GM18505 (cell line): ENCODE data around the gene PHIP.
A peak's percentile ranks its signal among the peaks of the same experiment; 100 is the strongest.

Source experiments
- ATAC-seq: cut with Tn5 transposase; IDR thresholded peaks from one replicate; pipeline ENCODE4 v1.9.1; 2021; ENCODE audit not compliant: unreplicated experiment
- POLR2A ChIP-seq: IDR thresholded peaks from 4 replicates; pipeline ENCODE4 v1.6.1; 2011; ENCODE audit warnings: borderline replicate concordance; ENCODE audit not compliant: insufficient read depth, insufficient read length; ENCODE audit errors: extremely low read depth

Gene PHIP

DNA sequence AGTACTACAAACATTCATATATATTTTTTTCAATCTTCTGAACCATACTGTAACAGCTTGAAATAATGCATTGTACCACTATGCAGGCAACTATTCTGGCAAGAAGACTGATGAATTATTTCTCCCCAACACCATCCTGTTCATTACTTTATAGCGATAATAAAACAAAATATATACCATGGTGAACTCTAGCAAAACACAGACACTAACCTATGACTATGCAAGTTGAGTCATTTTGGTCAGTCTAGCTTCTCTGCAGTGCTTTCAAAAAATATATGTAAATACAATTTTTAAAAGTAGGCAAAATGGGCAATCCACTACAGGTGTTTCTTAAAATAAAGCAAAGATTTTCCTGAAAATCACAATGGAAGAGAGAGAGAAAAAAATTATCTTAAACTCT lies 20.3 kb downstream of the PHIP start:
- ATAC-seq = no peak
- no peak for TF ChIP-seq POLR2A

DNA sequence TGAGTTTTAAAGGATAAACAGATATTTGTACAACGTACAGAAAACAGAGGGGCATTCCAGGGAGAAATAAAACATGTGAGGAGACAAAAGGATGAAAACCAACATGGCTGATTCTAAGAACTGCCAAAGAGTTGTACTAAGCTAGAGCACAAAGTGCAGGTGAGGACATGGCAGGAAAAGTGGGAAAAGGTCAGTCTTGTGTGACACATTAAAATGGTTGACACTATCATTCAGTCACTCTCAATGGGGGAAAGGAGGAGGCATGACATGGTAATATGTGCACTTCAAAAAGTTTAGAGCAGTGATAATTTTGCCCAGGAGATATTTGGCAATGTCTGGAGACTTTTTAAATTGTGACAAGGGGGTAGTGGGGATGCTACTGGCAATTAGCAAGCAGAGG lies 21.8 kb downstream of the PHIP start:
- no peak for ATAC-seq
- no peak for TF ChIP-seq POLR2A

GRCh38 chr6:79048611-79049010 lies 29.4 kb downstream of the PHIP start:
- ATAC-seq = no peak
- no peak for TF ChIP-seq POLR2A

GRCh38 chr6:79047072-79047471 lies 31.0 kb downstream of the PHIP start:
- no peak for ATAC-seq
- TF ChIP-seq POLR2A = no peak

- no peak for TF ChIP-seq POLR2A
- no peak for ATAC-seq
Observed at GRCh38 chr6:79045966-79046365, 32.1 kb downstream of the PHIP start.

DNA sequence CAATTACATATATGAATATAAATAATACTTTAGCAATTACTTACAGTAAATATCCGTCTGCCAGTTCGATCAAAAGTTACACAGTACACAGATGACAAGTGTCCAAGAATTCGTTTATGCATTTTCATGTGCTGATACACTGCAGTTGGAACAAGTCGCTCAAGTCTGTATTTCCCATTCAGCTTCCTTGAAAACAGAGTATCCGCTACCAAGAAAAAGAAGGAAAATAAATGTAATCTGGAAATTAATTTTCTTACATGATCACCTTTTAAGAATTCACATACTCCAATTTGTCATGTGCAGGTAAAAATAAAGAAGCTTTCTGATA lies 35.3 kb downstream of the PHIP start:
- no peak for TF ChIP-seq POLR2A
- ATAC-seq = no peak

- TF ChIP-seq POLR2A = no peak
- peak; percentile 84 for ATAC-seq
Observed at GRCh38 chr6:79042088-79042798, 35.8 kb downstream of the PHIP start.

DNA sequence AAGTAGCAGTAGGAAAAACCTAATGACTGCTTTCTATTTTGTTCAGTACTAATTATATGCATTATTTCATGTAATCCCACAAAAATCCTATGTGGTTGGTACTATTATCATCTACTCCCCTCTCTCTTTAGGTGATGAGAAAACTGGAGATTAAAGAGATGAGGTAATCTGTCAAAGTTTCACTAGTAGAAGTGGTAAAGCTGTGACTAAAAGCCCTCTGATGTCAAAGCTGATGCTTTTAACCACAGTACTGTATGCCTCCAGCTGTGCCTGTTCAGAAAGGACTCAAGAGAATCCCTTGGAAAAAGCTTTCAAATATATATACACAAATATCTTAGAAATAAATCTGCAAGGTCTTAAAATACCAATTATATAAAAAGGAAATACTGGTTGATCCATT lies 38.0 kb downstream of the PHIP start:
- peak; percentile 59 for ATAC-seq
- TF ChIP-seq POLR2A = no peak

DNA sequence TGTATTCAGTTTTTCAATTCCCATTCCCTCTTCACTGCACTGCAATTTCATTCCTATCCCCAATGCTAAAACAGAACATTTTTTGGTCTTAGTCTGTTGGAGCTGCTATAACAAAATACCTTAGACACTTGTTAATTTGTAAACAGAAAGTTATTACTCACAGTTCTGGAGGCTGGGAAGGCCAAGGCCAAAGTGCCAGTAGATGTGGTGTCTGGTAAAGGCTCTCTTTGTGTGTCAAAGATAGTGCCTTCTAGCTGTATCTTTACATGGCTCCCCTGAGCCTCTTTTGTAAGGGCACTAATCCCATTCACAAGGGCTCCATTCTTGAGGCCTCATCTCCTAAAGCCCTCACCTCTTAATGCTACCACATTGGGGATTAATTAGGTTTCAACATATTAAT lies 40.0 kb downstream of the PHIP start:
- ATAC-seq = no peak
- TF ChIP-seq POLR2A = no peak

DNA sequence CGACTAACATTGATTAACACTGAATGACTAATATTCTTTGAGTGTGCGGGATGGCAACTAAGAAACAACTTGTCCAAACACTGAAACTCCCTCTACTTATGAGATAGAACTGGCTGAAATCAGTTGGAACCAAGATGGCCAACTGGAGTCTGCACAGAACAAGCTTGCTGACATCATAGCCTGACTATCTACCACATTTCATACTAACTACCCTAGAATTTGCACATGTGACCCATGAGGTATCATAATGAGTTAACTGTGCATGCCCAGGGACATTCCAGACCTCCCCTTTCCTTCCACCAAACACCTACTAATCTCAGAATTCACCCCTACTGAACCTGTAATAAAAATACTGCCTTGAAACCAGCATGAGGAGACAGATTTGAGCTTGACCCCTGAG lies 43.2 kb downstream of the PHIP start:
- no peak for ATAC-seq
- TF ChIP-seq POLR2A = no peak

GRCh38 chr6:79033279-79033678 lies 44.8 kb downstream of the PHIP start:
- no peak for TF ChIP-seq POLR2A
- ATAC-seq = no peak

- no peak for ATAC-seq
- no peak for TF ChIP-seq POLR2A
Observed at GRCh38 chr6:79031821-79032590, 46.0 kb downstream of the PHIP start.

DNA sequence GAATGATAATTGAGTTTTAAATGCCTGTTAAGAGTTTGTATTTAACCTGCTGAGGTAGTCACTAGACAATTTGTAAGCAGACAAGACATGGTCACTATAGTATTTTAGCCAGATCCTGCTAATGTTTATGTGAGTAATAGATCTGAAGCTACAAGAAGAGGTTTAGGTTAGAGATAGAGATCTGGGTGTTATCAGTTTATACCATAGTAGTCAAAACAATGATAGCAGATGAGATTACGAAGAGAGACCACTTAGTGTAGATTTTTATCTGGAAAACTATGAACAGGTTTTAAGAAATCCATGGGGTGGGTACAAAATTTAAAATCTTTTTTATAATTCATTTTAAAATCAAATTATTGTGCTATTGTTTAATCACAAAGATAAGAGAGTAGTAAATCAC lies 47.5 kb downstream of the PHIP start:
- no peak for TF ChIP-seq POLR2A
- no peak for ATAC-seq

DNA sequence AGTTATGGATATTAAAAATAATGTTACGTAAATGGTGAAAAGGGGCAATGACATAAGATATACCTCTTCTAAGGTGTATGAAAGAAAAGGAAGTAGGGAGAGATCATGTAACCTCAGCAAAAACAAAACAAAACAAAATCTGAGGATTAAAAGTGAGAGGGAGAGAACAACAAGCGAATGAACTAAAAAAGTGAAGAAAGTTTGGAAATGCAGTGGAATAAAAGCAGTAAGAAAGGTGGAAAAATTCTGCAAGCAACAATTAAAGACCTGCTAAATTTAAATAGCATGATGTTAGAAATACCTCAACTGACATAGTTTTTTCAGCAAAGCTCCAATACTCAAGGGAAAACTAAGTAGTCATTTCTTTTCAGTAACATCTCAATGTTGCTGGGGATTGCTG lies 48.0 kb downstream of the PHIP start:
- no peak for ATAC-seq
- TF ChIP-seq POLR2A = no peak

- no peak for TF ChIP-seq POLR2A
- no peak for ATAC-seq
Observed at GRCh38 chr6:79028641-79029314, 49.3 kb downstream of the PHIP start.

GRCh38 chr6:79011940-79012339 lies 66.1 kb downstream of the PHIP start:
- no peak for ATAC-seq
- TF ChIP-seq POLR2A = no peak
